Astrocyte (in vitro differentiated cells and primary cell): ENCODE measurements around the gene UBE2G1. TPM values are rescaled to one million over a fixed set of nuclear protein-coding genes. Genes with fewer than 3 reads are reported as not detected.

Experiments
- DNase-seq: peaks from one replicate; pipeline ENCODE4 v3.0.0-alpha.2; 2010; ENCODE audit warnings: low read depth
- FAIRE-seq: peaks from 2 replicates; lab custom pipeline; 2011; peaks lifted over from hg19 to GRCh38; lab: Jason Lieb, UNC
- H2AFZ ChIP-seq: 2 replicates; pipeline ENCODE4 v1.6.0; 2012; ENCODE audit warnings: low read depth, low read length, inconsistent platforms
- H3K27ac ChIP-seq: 2 replicates; pipeline ENCODE4 v1.5.1; 2011; ENCODE audit warnings: low read depth, low read length, inconsistent platforms
- H3K27me3 ChIP-seq: 2 replicates; pipeline ENCODE4 v1.6.0; 2011; ENCODE audit warnings: low read length, inconsistent platforms; ENCODE audit not compliant: insufficient read depth
- H3K36me3 ChIP-seq: 2 replicates; pipeline ENCODE4 v1.5.1; 2011; ENCODE audit warnings: low read length, inconsistent platforms; ENCODE audit not compliant: insufficient read depth
- H3K4me1 ChIP-seq: 2 replicates; pipeline ENCODE4 v1.5.1; 2011; ENCODE audit warnings: low read length, inconsistent platforms; ENCODE audit not compliant: insufficient read depth
- H3K4me2 ChIP-seq: 2 replicates; pipeline ENCODE4 v1.6.0; 2012; ENCODE audit warnings: low read length, inconsistent platforms
- H3K4me3 ChIP-seq: 2 replicates; pipeline ENCODE4 v1.5.1; 2011; ENCODE audit warnings: low read depth, mild to moderate bottlenecking, low read length, inconsistent platforms; ENCODE audit not compliant: insufficient read depth
- H3K79me2 ChIP-seq: 2 replicates; pipeline ENCODE4 v1.6.0; 2012; ENCODE audit warnings: mild to moderate bottlenecking, low read length, inconsistent platforms; ENCODE audit not compliant: insufficient read depth
- H3K9ac ChIP-seq: 2 replicates; pipeline ENCODE4 v1.6.0; 2012; ENCODE audit warnings: mild to moderate bottlenecking, low read length, inconsistent platforms
- H3K9me3 ChIP-seq: 2 replicates; pipeline ENCODE4 v1.5.1; 2012; ENCODE audit warnings: low read depth, mild to moderate bottlenecking, low read length, inconsistent platforms; ENCODE audit not compliant: insufficient read depth
- H4K20me1 ChIP-seq: 2 replicates; pipeline ENCODE4 v1.6.0; 2012; ENCODE audit warnings: low read length, inconsistent platforms; ENCODE audit not compliant: insufficient read depth
- H3K27ac Mint-ChIP-seq: one replicate; pipeline ENCODE4 v1.8.0; 2021; ENCODE audit warnings: mild to moderate bottlenecking, mixed read lengths; ENCODE audit not compliant: unreplicated experiment
- H3K27me3 Mint-ChIP-seq: one replicate; pipeline ENCODE4 v1.8.0; 2021; ENCODE audit warnings: low read depth, mixed read lengths; ENCODE audit not compliant: unreplicated experiment
- H3K36me3 Mint-ChIP-seq: one replicate; pipeline ENCODE4 v1.8.0; 2021; ENCODE audit warnings: low read depth, mixed read lengths; ENCODE audit not compliant: unreplicated experiment
- H3K4me1 Mint-ChIP-seq: one replicate; pipeline ENCODE4 v1.8.0; 2021; ENCODE audit warnings: low read depth, mixed read lengths; ENCODE audit not compliant: unreplicated experiment
- H3K4me3 Mint-ChIP-seq: one replicate; pipeline ENCODE4 v1.8.0; 2021; ENCODE audit warnings: mild to moderate bottlenecking, moderate library complexity, mixed read lengths; ENCODE audit not compliant: unreplicated experiment
- H3K9me3 Mint-ChIP-seq: one replicate; pipeline ENCODE4 v1.8.0; 2021; ENCODE audit warnings: mild to moderate bottlenecking, mixed read lengths; ENCODE audit not compliant: unreplicated experiment
- CTCF ChIP-seq: IDR thresholded peaks from 2 replicates; pipeline ENCODE4 v1.5.1; 2011; ENCODE audit warnings: low read depth, mild to moderate bottlenecking, inconsistent platforms, low read length, moderate library complexity; ENCODE audit not compliant: insufficient read depth
- EZH2 ChIP-seq: IDR thresholded peaks from 2 replicates; pipeline ENCODE4 v1.6.1; 2012; ENCODE audit warnings: mild to moderate bottlenecking, low read length, inconsistent platforms; ENCODE audit not compliant: insufficient read depth
- total RNA-seq: library from RNA; stranded (reverse); gene quantifications from 2 replicates; pipeline ENCODE4 v1.2.1, GENCODE V29; 2021

The UBE2G1 gene
- total RNA-seq, 1 donor from 2014 or later = 123 TPM

GRCh38 chr17:4407216-4407615 is 40.7 kb upstream of the UBE2G1 start:
- H3K36me3 Mint-ChIP-seq = no peaks in the 10 kb centered on the region
- H3K9me3 ChIP-seq = no peaks in the 10 kb centered on the region
- H3K4me1 Mint-ChIP-seq = no peaks in the 10 kb centered on the region
- TF ChIP-seq EZH2 (no peak), CTCF (no peak)
- H3K27ac ChIP-seq = no peak overlapping the region
- no peak overlapping the region for H2AFZ ChIP-seq
- no peak overlapping the region for H3K4me3 Mint-ChIP-seq
- no peaks in the 10 kb centered on the region for H3K9me3 Mint-ChIP-seq
- H3K79me2 ChIP-seq = no peaks in the 10 kb centered on the region
- H3K4me1 ChIP-seq = no peaks in the 10 kb centered on the region
- no peak overlapping the region for H3K9ac ChIP-seq
- DNase-seq (no peak), FAIRE-seq (no peak)
- H3K36me3 ChIP-seq = no peaks in the 10 kb centered on the region
- H3K4me2 ChIP-seq = no peak overlapping the region
- H3K27me3 ChIP-seq = no peaks in the 10 kb centered on the region
- H3K27me3 Mint-ChIP-seq = peaks cover 5% of the 10 kb centered on the region
- no peak overlapping the region for H3K27ac Mint-ChIP-seq
- H3K4me3 ChIP-seq = no peak overlapping the region
- no peaks in the 10 kb centered on the region for H4K20me1 ChIP-seq

- Mint-ChIP-seq H3K9me3 (no peaks in the 10 kb centered on the region), H3K27me3 (peaks cover 5% of the 10 kb centered on the region), H3K27ac (no peak overlapping the region), H3K36me3 (no peaks in the 10 kb centered on the region), H3K4me3 (no peak overlapping the region), H3K4me1 (no peaks in the 10 kb centered on the region)
- FAIRE-seq (no peak), DNase-seq (no peak)
- Histone ChIP-seq H3K4me1 (no peaks in the 10 kb centered on the region), H2AFZ (no peak overlapping the region), H3K9ac (no peak overlapping the region), H3K27me3 (no peaks in the 10 kb centered on the region), H3K4me2 (no peak overlapping the region), H3K27ac (no peak overlapping the region), H3K4me3 (no peak overlapping the region), H3K36me3 (no peaks in the 10 kb centered on the region), H4K20me1 (no peaks in the 10 kb centered on the region), H3K79me2 (no peaks in the 10 kb centered on the region), H3K9me3 (no peaks in the 10 kb centered on the region)
- TF ChIP-seq CTCF (no peak), EZH2 (no peak)
Measured at GRCh38 chr17:4406386-4406785, 39.9 kb upstream of the UBE2G1 start.

- H3K4me2 ChIP-seq = no peak overlapping the region
- H3K27me3 ChIP-seq = no peaks in the 10 kb centered on the region
- Mint-ChIP-seq H3K27ac (no peak overlapping the region), H3K4me3 (no peak overlapping the region), H3K4me1 (no peaks in the 10 kb centered on the region), H3K9me3 (no peaks in the 10 kb centered on the region), H3K36me3 (no peaks in the 10 kb centered on the region), H3K27me3 (peaks cover 5% of the 10 kb centered on the region)
- DNase-seq = no peak
- H2AFZ ChIP-seq = no peak overlapping the region
- no peaks in the 10 kb centered on the region for H3K4me1 ChIP-seq
- H3K4me3 ChIP-seq = no peak overlapping the region
- H3K9me3 ChIP-seq = no peaks in the 10 kb centered on the region
- no peak overlapping the region for H3K9ac ChIP-seq
- H3K27ac ChIP-seq = no peak overlapping the region
- TF ChIP-seq CTCF (no peak), EZH2 (no peak)
- H3K79me2 ChIP-seq = no peaks in the 10 kb centered on the region
- H4K20me1 ChIP-seq = no peaks in the 10 kb centered on the region
- no peak for FAIRE-seq
- H3K36me3 ChIP-seq = no peaks in the 10 kb centered on the region
Measured at GRCh38 chr17:4405699-4406098, 39.2 kb upstream of the UBE2G1 start.
